Muscle layer of colon (tissue), 2 donors: ENCODE measurements around the gene ESPL1.

Experiments used
- H3K27ac ChIP-seq: one replicate; pipeline ENCODE4 v1.7.0; 2013; ENCODE audit warnings: low read depth, mild to moderate bottlenecking, low read length, moderate library complexity
- H3K27me3 ChIP-seq, 2 donors: one replicate each; pipeline ENCODE4 v1.7.0; 2013; ENCODE audit warnings: low read length in 2 of 2, mild to moderate bottlenecking in 2 of 2; ENCODE audit not compliant: insufficient read depth in 2 of 2, control insufficient read depth in 1 of 2
- H3K36me3 ChIP-seq: one replicate; pipeline ENCODE4 v1.7.0; 2013; ENCODE audit warnings: mild to moderate bottlenecking, low read length; ENCODE audit not compliant: insufficient read depth
- H3K4me1 ChIP-seq: one replicate; pipeline ENCODE4 v1.7.0; 2013; ENCODE audit warnings: mild to moderate bottlenecking, low read length; ENCODE audit not compliant: insufficient read depth
- H3K4me3 ChIP-seq, 2 donors: one replicate each; pipeline ENCODE4 v1.7.0; 2013; ENCODE audit warnings: low read length in 2 of 2, low read depth in 1 of 2, mild to moderate bottlenecking in 1 of 2, moderate library complexity in 1 of 2
- H3K9ac ChIP-seq: one replicate; pipeline ENCODE4 v1.7.0; 2013; ENCODE audit warnings: low read length
- H3K9me3 ChIP-seq: one replicate; pipeline ENCODE4 v1.7.0; 2013; ENCODE audit warnings: mild to moderate bottlenecking, low read length
- donor health status: abdominal sarcoma.
- donor health status: Adenocarcinoma of cecum.

Gene ESPL1

GRCh38 chr12:53268630-53269562 lies 797 bp downstream of the ESPL1 start:
- Histone ChIP-seq H3K4me1 (peaks cover 6% of the 10 kb centered on the region), H3K9ac (no peak overlapping the region), H3K27me3 (no peaks in the 10 kb centered on the region), H3K36me3 (no peaks in the 10 kb centered on the region), H3K4me3 (peak overlapping the region; percentile 71 to 72), H3K9me3 (no peaks in the 10 kb centered on the region), H3K27ac (no peak overlapping the region)

- H3K4me3 ChIP-seq, result no peak overlapping the region
- H3K27me3 ChIP-seq, result no peaks in the 10 kb centered on the region
- H3K4me1 ChIP-seq, result no peaks in the 10 kb centered on the region
- no peak overlapping the region for H3K27ac ChIP-seq
- H3K36me3 ChIP-seq, result no peaks in the 10 kb centered on the region
- no peaks in the 10 kb centered on the region for H3K9me3 ChIP-seq
- no peak overlapping the region for H3K9ac ChIP-seq
Observed at GRCh38 chr12:53274445-53274844, 6.3 kb downstream of the ESPL1 start.

GRCh38 chr12:53276511-53276910 lies 8.4 kb downstream of the ESPL1 start:
- no peak overlapping the region for H3K9ac ChIP-seq
- no peak overlapping the region for H3K4me3 ChIP-seq
- H3K9me3 ChIP-seq, result no peaks in the 10 kb centered on the region
- no peaks in the 10 kb centered on the region for H3K4me1 ChIP-seq
- no peak overlapping the region for H3K27ac ChIP-seq
- no peaks in the 10 kb centered on the region for H3K27me3 ChIP-seq
- no peaks in the 10 kb centered on the region for H3K36me3 ChIP-seq

GRCh38 chr12:53277981-53278380 lies 9.9 kb downstream of the ESPL1 start:
- Histone ChIP-seq H3K36me3 (no peaks in the 10 kb centered on the region), H3K4me1 (no peaks in the 10 kb centered on the region), H3K4me3 (no peak overlapping the region), H3K9ac (no peak overlapping the region), H3K27ac (no peak overlapping the region), H3K9me3 (no peaks in the 10 kb centered on the region), H3K27me3 (no peaks in the 10 kb centered on the region)

- no peak overlapping the region for H3K27ac ChIP-seq
- no peak overlapping the region for H3K4me3 ChIP-seq
- H3K36me3 ChIP-seq, result no peaks in the 10 kb centered on the region
- no peaks in the 10 kb centered on the region for H3K27me3 ChIP-seq
- H3K4me1 ChIP-seq, result no peaks in the 10 kb centered on the region
- no peaks in the 10 kb centered on the region for H3K9me3 ChIP-seq
- H3K9ac ChIP-seq, result no peak overlapping the region
Observed at GRCh38 chr12:53279283-53279869, 11.3 kb downstream of the ESPL1 start.

GRCh38 chr12:53279888-53280498 lies 11.9 kb downstream of the ESPL1 start:
- H3K9ac ChIP-seq, result no peak overlapping the region
- H3K9me3 ChIP-seq, result no peaks in the 10 kb centered on the region
- no peak overlapping the region for H3K27ac ChIP-seq
- no peaks in the 10 kb centered on the region for H3K36me3 ChIP-seq
- H3K4me3 ChIP-seq, result no peak overlapping the region
- H3K27me3 ChIP-seq, result no peaks in the 10 kb centered on the region
- no peaks in the 10 kb centered on the region for H3K4me1 ChIP-seq

- Histone ChIP-seq H3K9me3 (no peaks in the 10 kb centered on the region), H3K27ac (no peak overlapping the region), H3K4me3 (no peak overlapping the region), H3K36me3 (no peaks in the 10 kb centered on the region), H3K27me3 (no peaks in the 10 kb centered on the region), H3K4me1 (peaks cover 6% of the 10 kb centered on the region), H3K9ac (no peak overlapping the region)
Observed at GRCh38 chr12:53286448-53286847, 18.3 kb downstream of the ESPL1 start.

- Histone ChIP-seq H3K27ac (no peak overlapping the region), H3K9me3 (no peaks in the 10 kb centered on the region), H3K36me3 (no peaks in the 10 kb centered on the region), H3K9ac (no peak overlapping the region), H3K4me1 (peaks cover 6% of the 10 kb centered on the region), H3K4me3 (no peak overlapping the region), H3K27me3 (no peaks in the 10 kb centered on the region)
Observed at GRCh38 chr12:53287741-53288216, 19.7 kb downstream of the ESPL1 start.

GRCh38 chr12:53288322-53288721 lies 20.2 kb downstream of the ESPL1 start:
- H3K9ac ChIP-seq, result no peak overlapping the region
- H3K9me3 ChIP-seq, result no peaks in the 10 kb centered on the region
- no peak overlapping the region for H3K27ac ChIP-seq
- H3K4me3 ChIP-seq, result no peak overlapping the region
- no peaks in the 10 kb centered on the region for H3K36me3 ChIP-seq
- H3K4me1 ChIP-seq, result peaks cover 6% of the 10 kb centered on the region
- H3K27me3 ChIP-seq, result no peaks in the 10 kb centered on the region

GRCh38 chr12:53289891-53290290 lies 21.8 kb downstream of the ESPL1 start:
- Histone ChIP-seq H3K27me3 (no peaks in the 10 kb centered on the region), H3K9me3 (no peaks in the 10 kb centered on the region), H3K36me3 (no peaks in the 10 kb centered on the region), H3K27ac (no peak overlapping the region), H3K4me1 (peaks cover 6% of the 10 kb centered on the region), H3K9ac (no peak overlapping the region), H3K4me3 (no peak overlapping the region)

- Histone ChIP-seq H3K27ac (no peak overlapping the region), H3K4me1 (peaks cover 6% of the 10 kb centered on the region), H3K9me3 (no peaks in the 10 kb centered on the region), H3K36me3 (no peaks in the 10 kb centered on the region), H3K4me3 (no peak overlapping the region), H3K9ac (no peak overlapping the region), H3K27me3 (no peaks in the 10 kb centered on the region)
Observed at GRCh38 chr12:53290661-53291060, 22.6 kb downstream of the ESPL1 start.
